ENCODE data around the gene CD300LB. TPM values are rescaled to one million over a fixed set of nuclear protein-coding genes. Genes with fewer than 3 reads are reported as not detected.

The CD300LB gene
- polyA plus RNA-seq, 3 donors = 88.0 to 102 (median 92.9) TPM

- intact Hi-C loops (cut with micrococcal nuclease) = no loop called here
- no peak for TF ChIP-seq CTCF (IDR thresholded peaks at IDR 0.05)
- H3K27me3 ChIP-seq (ENCODE audit: control insufficient read depth in 2 of 2, insufficient read depth in 2 of 2, low read length in 2 of 2) = no peaks in the 10 kb centered on the region
- Mint-ChIP-seq H3K4me3 (no peak overlapping the region), H3K27me3 (ENCODE audit: low read depth in 3 of 3) (peaks cover 0 to 2% (median 1%) of the 10 kb centered on the region in 3 donors), H3K27ac (no peak overlapping the region), H3K4me1 (peaks cover 4% of the 10 kb centered on the region), H3K36me3 (peaks cover 84 to 85% of the 10 kb centered on the region in 2 donors), H3K9me3 (peaks cover 0 to 2% (median 0%) of the 10 kb centered on the region in 7 donors)
- 94% methylated on average over 3 of the region's 5 CpGs for WGBS (ENCODE audit: insufficient coverage)
- H3K4me1 ChIP-seq (ENCODE audit: control insufficient read depth in 1 of 2, insufficient read depth in 2 of 2, low read length in 2 of 2) = peaks cover 0 to 2% of the 10 kb centered on the region in 2 donors
- H3K9me3 ChIP-seq (replicated peaks in 1 of 2; ENCODE audit: control insufficient read depth in 1 of 2, insufficient read depth in 1 of 2, low read length in 2 of 2) = no peaks in the 10 kb centered on the region
- no peaks in the 10 kb centered on the region for H3K79me2 ChIP-seq (ENCODE audit: insufficient read depth, low read length)
- H2AFZ ChIP-seq (ENCODE audit: insufficient read depth, low read depth, low read length, poor library complexity, severe bottlenecking) = no peak overlapping the region
- H4K20me1 ChIP-seq (ENCODE audit: insufficient read depth, low read length) = peaks cover 52% of the 10 kb centered on the region
- H3K9ac ChIP-seq (ENCODE audit: insufficient read depth, low read length, poor library complexity, severe bottlenecking) = no peak overlapping the region
- H3K4me3 ChIP-seq (replicated peaks in 1 of 3; ENCODE audit: low read depth in 2 of 3, low read length in 3 of 3) = no peak overlapping the region
- H3K4me2 ChIP-seq (replicated peaks; ENCODE audit: extremely low read depth, low read length, poor library complexity, severe bottlenecking) = no peak overlapping the region
- DNase-seq = no peak
- H3K36me3 ChIP-seq (replicated peaks in 1 of 2; ENCODE audit: control insufficient read depth in 1 of 2, insufficient read depth in 2 of 2, low read length in 2 of 2) = peaks cover 59 to 76% of the 10 kb centered on the region in 2 donors
- H3K27ac ChIP-seq (ENCODE audit: low read depth in 1 of 2, low read length in 2 of 2) = no peak overlapping the region
Observed at GRCh38 chr17:74485841-74486240, 45.4 kb downstream of the CD300LB start.

GRCh38 chr17:74485022-74485743, 46.1 kb downstream of the CD300LB start:
- Mint-ChIP-seq H3K4me1 (peaks cover 4% of the 10 kb centered on the region), H3K27ac (peak overlapping the region in 2 of 7 donors; percentile 37 to 56), H3K9me3 (peaks cover 0 to 2% (median 0%) of the 10 kb centered on the region in 7 donors), H3K4me3 (no peak overlapping the region), H3K27me3 (ENCODE audit: low read depth in 3 of 3) (peaks cover 0 to 2% (median 1%) of the 10 kb centered on the region in 3 donors), H3K36me3 (peaks cover 90 to 92% of the 10 kb centered on the region in 2 donors)
- WGBS (ENCODE audit: insufficient coverage) = 94% methylated on average over 7 of the region's 9 CpGs
- Histone ChIP-seq H3K27me3 (ENCODE audit: control insufficient read depth in 2 of 2, insufficient read depth in 2 of 2, low read length in 2 of 2) (no peaks in the 10 kb centered on the region), H3K4me1 (ENCODE audit: control insufficient read depth in 1 of 2, insufficient read depth in 2 of 2, low read length in 2 of 2) (no peaks in the 10 kb centered on the region), H3K4me2 (replicated peaks; ENCODE audit: extremely low read depth, low read length, poor library complexity, severe bottlenecking) (no peak overlapping the region), H3K36me3 (replicated peaks in 1 of 2; ENCODE audit: control insufficient read depth in 1 of 2, insufficient read depth in 2 of 2, low read length in 2 of 2) (peaks cover 63 to 82% of the 10 kb centered on the region in 2 donors), H2AFZ (ENCODE audit: insufficient read depth, low read depth, low read length, poor library complexity, severe bottlenecking) (no peak overlapping the region), H3K9me3 (replicated peaks in 1 of 2; ENCODE audit: control insufficient read depth in 1 of 2, insufficient read depth in 1 of 2, low read length in 2 of 2) (no peaks in the 10 kb centered on the region), H3K79me2 (ENCODE audit: insufficient read depth, low read length) (no peaks in the 10 kb centered on the region), H3K27ac (ENCODE audit: low read depth in 1 of 2, low read length in 2 of 2) (no peak overlapping the region), H3K9ac (ENCODE audit: insufficient read depth, low read length, poor library complexity, severe bottlenecking) (no peak overlapping the region), H3K4me3 (replicated peaks in 1 of 3; ENCODE audit: low read depth in 2 of 3, low read length in 3 of 3) (no peak overlapping the region), H4K20me1 (ENCODE audit: insufficient read depth, low read length) (peaks cover 55% of the 10 kb centered on the region)
- no peak for DNase-seq
- no peak for TF ChIP-seq CTCF (IDR thresholded peaks at IDR 0.05)
- intact Hi-C loops (cut with micrococcal nuclease) = no loop called here
